B cell (primary cell): ENCODE measurements around the gene UPB1. TPM values are rescaled to one million over a fixed set of nuclear protein-coding genes. Genes with fewer than 3 reads are reported as not detected.

ENCODE experiments used
- ATAC-seq: fragments of 200-7000 bp; cut with Tn5 transposase; one replicate; pipeline ENCODE4 v1.10.0; 2021; ENCODE audit warnings: low read depth, mild to moderate bottlenecking, moderate number of reproducible peaks, moderate library complexity
- CTCF ChIA-PET: fragments of 350-600 bp; sonication (Branson Sonifier 250); formaldehyde crosslinking; loops from one replicate; lab custom pipeline; 2021; ENCODE audit warnings: antibody characterized with exemption, inconsistent platforms; lab: Charles Lee
- POLR2A ChIA-PET: fragments of 350-600 bp; sonication (Branson Sonifier 250); formaldehyde crosslinking; loops from one replicate; lab custom pipeline; 2021; ENCODE audit warnings: antibody characterized with exemption; lab: Charles Lee
- DNase-seq: peaks from one replicate; pipeline ENCODE4 v3.0.0; 2013
- H2AFZ ChIP-seq: 2 replicates; pipeline ENCODE4 v1.6.1; 2012; ENCODE audit warnings: mild to moderate bottlenecking, low read depth, low read length; ENCODE audit not compliant: insufficient read depth, poor library complexity, severe bottlenecking
- H3K27ac ChIP-seq, 2 donors: 1 replicate in 1 of 2; 2 replicates in 1 of 2; pipeline ENCODE4 v1.5.1; 2012 to 2013; ENCODE audit warnings: low read length in 2 of 2, mild to moderate bottlenecking in 2 of 2, moderate library complexity in 1 of 2
- H3K27me3 ChIP-seq, 4 experiments: fragments of 200-600 bp in 1 of 4; sonication (generic) in 1 of 4; replicated peaks in 1 of 4; 1 replicate in 2 of 4; 2 replicates in 2 of 4; pipeline versions ENCODE4 v1.6.1 to v1.7.0; 2013 to 2016; ENCODE audit warnings: low read length in 3 of 4, mild to moderate bottlenecking in 2 of 4, mixed read lengths in 1 of 4, moderate library complexity in 1 of 4; ENCODE audit not compliant: insufficient read depth in 4 of 4, control insufficient read depth in 3 of 4; ENCODE audit errors: control extremely low read depth in 1 of 4
- H3K36me3 ChIP-seq, 2 experiments: replicated peaks in 1 of 2; 1 replicate in 1 of 2; 2 replicates in 1 of 2; pipeline versions ENCODE4 v1.6.1 to v1.7.1; 2013; ENCODE audit warnings: low read length in 1 of 2; ENCODE audit not compliant: insufficient read depth in 2 of 2, control insufficient read depth in 1 of 2; ENCODE audit errors: control extremely low read depth in 1 of 2, extremely low read depth in 1 of 2
- H3K4me1 ChIP-seq, 2 donors: fragments of 200-600 bp in 1 of 2; sonication (generic) in 1 of 2; 1 replicate in 1 of 2; 2 replicates in 1 of 2; pipeline versions ENCODE4 v1.5.1 to v1.6.1; 2013 to 2017; ENCODE audit warnings: low read length in 2 of 2; ENCODE audit not compliant: control insufficient read depth in 2 of 2, insufficient read depth in 2 of 2
- H3K4me2 ChIP-seq: replicated peaks from 2 replicates; pipeline ENCODE3; 2012; ENCODE audit warnings: mild to moderate bottlenecking, low read depth, low read length; ENCODE audit not compliant: poor library complexity, severe bottlenecking
- H3K4me3 ChIP-seq, 5 experiments: fragments of 200-600 bp in 1 of 5; sonication (generic) in 1 of 5; 1 replicate in 3 of 5; 2 replicates in 2 of 5; pipeline versions ENCODE4 v1.5.1 to v1.7.0; 2011 to 2016; ENCODE audit warnings: low read length in 4 of 5, mild to moderate bottlenecking in 4 of 5, low read depth in 2 of 5, control low read depth in 1 of 5, moderate library complexity in 1 of 5; ENCODE audit not compliant: insufficient read depth in 1 of 5; ENCODE audit errors: control extremely low read depth in 1 of 5, extremely low read depth in 1 of 5
- H3K79me2 ChIP-seq: fragments of 200-600 bp; sonication (generic); one replicate; pipeline ENCODE4 v1.6.0; 2016; ENCODE audit warnings: low read length; ENCODE audit not compliant: control insufficient read depth, insufficient read depth
- H3K9ac ChIP-seq: fragments of 200-600 bp; sonication (generic); 2 replicates; pipeline ENCODE4 v1.6.1; 2017; ENCODE audit warnings: mild to moderate bottlenecking, low read length, moderate library complexity
- H3K9me3 ChIP-seq, 3 donors: one replicate each; pipeline versions ENCODE4 v1.6.1 to v1.7.1; 2013; ENCODE audit warnings: low read length in 2 of 3; ENCODE audit not compliant: control insufficient read depth in 2 of 3, insufficient read depth in 1 of 3; ENCODE audit errors: control extremely low read depth in 1 of 3
- H4K20me1 ChIP-seq: 2 replicates; pipeline ENCODE4 v1.6.0; 2012; ENCODE audit warnings: mild to moderate bottlenecking, low read length; ENCODE audit not compliant: insufficient read depth, control insufficient read depth, poor library complexity, severe bottlenecking
- H3K27ac Mint-ChIP-seq: one replicate; pipeline ENCODE4 v1.8.0; 2021; ENCODE audit warnings: mixed read lengths
- H3K27me3 Mint-ChIP-seq: one replicate; pipeline ENCODE4 v1.8.0; 2021; ENCODE audit warnings: mixed read lengths
- H3K4me1 Mint-ChIP-seq: one replicate; pipeline ENCODE4 v1.8.0; 2021; ENCODE audit warnings: mixed read lengths
- H3K4me3 Mint-ChIP-seq: one replicate; pipeline ENCODE4 v1.8.0; 2021; ENCODE audit warnings: mixed read lengths
- H3K9me3 Mint-ChIP-seq: one replicate; pipeline ENCODE4 v1.8.0; 2022; ENCODE audit warnings: mixed read lengths; ENCODE audit not compliant: insufficient read depth
- EZH2 ChIP-seq: IDR thresholded peaks from 2 replicates; pipeline ENCODE4 v1.6.1; 2012; ENCODE audit warnings: borderline replicate concordance, low read depth, mild to moderate bottlenecking, moderate library complexity, low read length; ENCODE audit not compliant: insufficient read depth, poor library complexity, severe bottlenecking
- WGBS: methylation state at CpG from one replicate; pipeline ENCODE4 v1.1.5; 2013; ENCODE audit warnings: missing lambda C conversion rate; ENCODE audit not compliant: insufficient coverage; 5-methylcytosine and 5-hydroxymethylcytosine counted together
- intact Hi-C: fragments of 100-400 bp; cut with micrococcal nuclease; formaldehyde crosslinking; loops from one replicate; pipeline ENCODE4 v1.10.0; 2022
- polyA plus RNA-seq: library from polyadenylated mRNA; depleted of rRNA; stranded (reverse); fragments of >200 nt; gene quantifications from 2 replicates; pipeline ENCODE4 v1.2.3, GENCODE V29; 2012
- total RNA-seq, 2 donors: library from RNA; stranded (reverse); fragments of 120-200 nt in 1 of 2; gene quantifications; 1 replicate in 1 of 2; 2 replicates in 1 of 2; pipeline versions ENCODE4 v1.2.3 to v1.2.4, GENCODE V29; 2013 to 2022
- TF ChIP-seq, protein P1 (sequence below): fragments of 200-600 bp; IDR thresholded peaks from one replicate; pipeline ENCODE4 v1.8.0; 2022; ENCODE audit warnings: antibody characterized with exemption, mild to moderate bottlenecking

Gene UPB1
- total and polyA plus RNA-seq, 2 donors (not counting 1 experiment from before 2014, with no cell fraction given) = 1.2 to 4.0 TPM

DNA sequence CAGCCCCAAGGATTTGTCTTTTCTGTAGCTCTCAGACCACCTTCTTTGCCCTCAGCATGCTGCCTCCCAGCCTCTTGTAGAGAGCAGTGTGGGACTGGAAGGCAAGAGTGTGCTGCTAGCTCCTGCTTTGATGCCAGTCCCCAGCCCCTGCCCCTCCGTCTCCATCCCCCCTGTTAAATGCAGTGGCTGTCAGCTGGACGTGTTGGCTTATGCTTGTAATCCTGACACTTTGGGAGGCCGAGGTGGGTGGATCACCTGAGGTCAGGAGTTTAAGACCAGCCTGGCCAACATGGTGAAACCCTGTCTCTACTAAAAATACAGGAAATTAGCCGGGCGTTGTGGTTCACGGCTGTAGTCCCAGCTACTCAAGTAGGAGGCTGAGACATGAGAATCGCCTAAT, 76.1 kb downstream of the UPB1 start:
- 97% methylated on average over 5 of the region's 7 CpGs for WGBS
- Histone ChIP-seq H2AFZ (no peak overlapping the region), H3K79me2 (peaks cover 10% of the 10 kb centered on the region), H3K4me1 (no peaks in the 10 kb centered on the region), H4K20me1 (peaks cover 46% of the 10 kb centered on the region), H3K27me3 (no peaks in the 10 kb centered on the region), H3K9ac (no peak overlapping the region), H3K36me3 (peaks cover 20 to 68% of the 10 kb centered on the region in 2 experiments), H3K9me3 (no peaks in the 10 kb centered on the region), H3K4me2 (no peak overlapping the region), H3K4me3 (no peak overlapping the region), H3K27ac (no peak overlapping the region)
- no peak for ATAC-seq
- H3K27me3 Mint-ChIP-seq = no peaks in the 10 kb centered on the region
- intact Hi-C loops = no loop called here
- TF ChIP-seq, protein P1, sequence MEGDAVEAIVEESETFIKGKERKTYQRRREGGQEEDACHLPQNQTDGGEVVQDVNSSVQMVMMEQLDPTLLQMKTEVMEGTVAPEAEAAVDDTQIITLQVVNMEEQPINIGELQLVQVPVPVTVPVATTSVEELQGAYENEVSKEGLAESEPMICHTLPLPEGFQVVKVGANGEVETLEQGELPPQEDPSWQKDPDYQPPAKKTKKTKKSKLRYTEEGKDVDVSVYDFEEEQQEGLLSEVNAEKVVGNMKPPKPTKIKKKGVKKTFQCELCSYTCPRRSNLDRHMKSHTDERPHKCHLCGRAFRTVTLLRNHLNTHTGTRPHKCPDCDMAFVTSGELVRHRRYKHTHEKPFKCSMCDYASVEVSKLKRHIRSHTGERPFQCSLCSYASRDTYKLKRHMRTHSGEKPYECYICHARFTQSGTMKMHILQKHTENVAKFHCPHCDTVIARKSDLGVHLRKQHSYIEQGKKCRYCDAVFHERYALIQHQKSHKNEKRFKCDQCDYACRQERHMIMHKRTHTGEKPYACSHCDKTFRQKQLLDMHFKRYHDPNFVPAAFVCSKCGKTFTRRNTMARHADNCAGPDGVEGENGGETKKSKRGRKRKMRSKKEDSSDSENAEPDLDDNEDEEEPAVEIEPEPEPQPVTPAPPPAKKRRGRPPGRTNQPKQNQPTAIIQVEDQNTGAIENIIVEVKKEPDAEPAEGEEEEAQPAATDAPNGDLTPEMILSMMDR = no peak
- ChIA-PET CTCF (no interaction called here), POLR2A (interaction anchor here (0.7 kb wide), 1 partner anchor 19 kb away, joined by 3 read pairs; no protein-coding TSS in a partner anchor)
- H3K4me3 Mint-ChIP-seq = no peak overlapping the region
- peaks cover 4% of the 10 kb centered on the region for H3K4me1 Mint-ChIP-seq
- DNase-seq = no peak
- no peak overlapping the region for H3K27ac Mint-ChIP-seq
- H3K9me3 Mint-ChIP-seq = no peaks in the 10 kb centered on the region

DNA sequence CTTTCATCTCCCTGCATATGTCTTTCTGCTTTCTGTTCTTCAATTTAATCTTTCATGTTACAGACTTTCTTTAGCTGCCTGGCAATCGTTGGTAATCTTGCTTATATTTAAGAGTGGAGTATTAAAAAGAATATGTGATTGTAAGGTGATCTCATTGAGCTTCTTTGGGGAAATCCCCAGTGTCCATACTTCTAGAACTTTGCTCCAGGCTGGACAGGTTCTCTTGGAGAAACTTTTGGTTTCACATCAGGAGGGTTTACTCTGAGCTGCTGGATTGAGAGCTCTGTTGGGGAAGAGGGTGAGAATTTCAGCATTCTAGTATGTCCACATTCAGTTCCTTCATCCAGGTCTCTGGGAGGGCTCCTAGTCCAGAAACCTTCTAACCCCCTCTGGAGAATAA, 81.6 kb downstream of the UPB1 start:
- H3K4me1 Mint-ChIP-seq = no peaks in the 10 kb centered on the region

More for the DNA sequence above, 81.6 kb downstream of the UPB1 start:
- H3K36me3 ChIP-seq = peaks cover 11 to 27% of the 10 kb centered on the region in 2 experiments
- no peaks in the 10 kb centered on the region for H3K27me3 Mint-ChIP-seq
- no peak overlapping the region for H3K27ac Mint-ChIP-seq
- no peaks in the 10 kb centered on the region for H3K79me2 ChIP-seq
- H3K4me3 ChIP-seq = no peak overlapping the region
- no peaks in the 10 kb centered on the region for H3K9me3 Mint-ChIP-seq
- DNase-seq (no peak), ATAC-seq (no peak)
- no peak overlapping the region for H3K9ac ChIP-seq
- ChIA-PET POLR2A (no interaction called here), CTCF (no interaction called here)
- H3K9me3 ChIP-seq = no peaks in the 10 kb centered on the region
- no peak overlapping the region for H2AFZ ChIP-seq
- H4K20me1 ChIP-seq = peaks cover under 1% of the 10 kb centered on the region
- no peak overlapping the region for H3K4me3 Mint-ChIP-seq
- no peaks in the 10 kb centered on the region for H3K4me1 ChIP-seq
- WGBS = 100% methylated on average over 1 of the region's 1 CpG
- no peaks in the 10 kb centered on the region for H3K27me3 ChIP-seq
- TF ChIP-seq EZH2 = no peak
- TF ChIP-seq, protein P1 = no peak
- intact Hi-C loops = no loop called here
- H3K27ac ChIP-seq = no peak overlapping the region
- no peak overlapping the region for H3K4me2 ChIP-seq

Other genes starting within 250 kb of the UPB1 start
- gene SPECC1L, start 224.5 kb upstream of the UPB1 start, total RNA-seq = 81.4 and 85.3 TPM in 2 replicates
- gene SPECC1L, start 224.5 kb upstream of the UPB1 start, polyA plus RNA-seq = 14.4 and 14.6 TPM in 2 replicates
- gene ADORA2A, start 67.7 kb upstream of the UPB1 start, total RNA-seq = 45.4 and 49.3 TPM in 2 replicates
- 30.5 and 32.4 TPM in 2 replicates for gene ADORA2A, start 67.7 kb upstream of the UPB1 start, polyA plus RNA-seq
- 257 and 280 TPM in 2 replicates for gene GUCD1, start 59.8 kb downstream of the UPB1 start, total RNA-seq
- gene GUCD1, start 59.8 kb downstream of the UPB1 start, polyA plus RNA-seq = 248 and 378 TPM in 2 replicates
- gene SNRPD3, start 60.7 kb downstream of the UPB1 start, total RNA-seq = 76.7 and 79.0 TPM in 2 replicates
- 92.7 and 165 TPM in 2 replicates for gene SNRPD3, start 60.7 kb downstream of the UPB1 start, polyA plus RNA-seq
- 1.3 TPM in 2 replicates for gene LRRC75B, start 97.7 kb downstream of the UPB1 start, total RNA-seq
- 1.2 and 3.1 TPM in 2 replicates for gene LRRC75B, start 97.7 kb downstream of the UPB1 start, polyA plus RNA-seq
- 7.8 and 10.4 TPM in 2 replicates for gene GGT1, start 107.9 kb downstream of the UPB1 start, total RNA-seq
- 16.1 and 22.1 TPM in 2 replicates for gene GGT1, start 107.9 kb downstream of the UPB1 start, polyA plus RNA-seq